OCI-LY7 (cell line): ENCODE results near the gene RAD51B. TPM values are rescaled to one million over a fixed set of nuclear protein-coding genes. Genes with fewer than 3 reads are reported as not detected.

Experiments used
- BruUV-seq: library from RNA; stranded (reverse); fragments of 400-500 nt; replicated peaks from 2 replicates; lab custom pipeline; 2021; lab: Mats Ljungman, UMichigan
- CTCF ChIA-PET: fragments of 300-600 bp; sonication (Branson Sonifier 250); formaldehyde crosslinking; loops from one replicate; lab custom pipeline; 2022; ENCODE audit warnings: antibody characterized with exemption; ENCODE audit not compliant: unreplicated experiment; lab: Charles Lee
- POLR2A ChIA-PET: fragments of 300-600 bp; sonication (Branson Sonifier 250); formaldehyde crosslinking; loops from one replicate; lab custom pipeline; 2022; ENCODE audit warnings: antibody characterized with exemption; lab: Charles Lee
- DNase-seq: peaks from one replicate; pipeline ENCODE4 v3.0.0-alpha.2; 2015; ENCODE audit warnings: low spot score
- H2AFZ ChIP-seq: fragments of 200-600 bp; sonication (generic), shearing (Covaris generic); 2 replicates; pipeline ENCODE4 v1.6.1; 2014; ENCODE audit warnings: mild to moderate bottlenecking, antibody characterized with exemption, low read length, moderate library complexity
- H3K27ac ChIP-seq: fragments of 200-600 bp; sonication (generic); 2 replicates; pipeline ENCODE4 v1.5.1; 2014; ENCODE audit warnings: mixed run types, low read depth, mild to moderate bottlenecking, moderate library complexity, low read length, inconsistent platforms; ENCODE audit not compliant: poor library complexity, severe bottlenecking
- H3K36me3 ChIP-seq: fragments of 200-600 bp; sonication (generic); 2 replicates; pipeline ENCODE4 v1.6.1; 2014; ENCODE audit warnings: mild to moderate bottlenecking, antibody characterized with exemption, low read length, moderate library complexity, mixed read lengths; ENCODE audit not compliant: insufficient read depth
- H3K4me1 ChIP-seq: fragments of 200-600 bp; sonication (generic); 2 replicates; pipeline ENCODE4 v1.5.1; 2014; ENCODE audit warnings: mild to moderate bottlenecking, low read length; ENCODE audit not compliant: insufficient read depth, poor library complexity, severe bottlenecking
- H3K4me2 ChIP-seq: fragments of 200-600 bp; sonication (generic); 2 replicates; pipeline ENCODE4 v1.6.1; 2014; ENCODE audit warnings: mild to moderate bottlenecking, low read length
- H3K4me3 ChIP-seq: fragments of 200-600 bp; sonication (generic); 2 replicates; pipeline ENCODE4 v1.5.1; 2014; ENCODE audit warnings: mild to moderate bottlenecking, low read depth, low read length; ENCODE audit not compliant: poor library complexity, severe bottlenecking
- H3K79me2 ChIP-seq: fragments of 200-600 bp; sonication (generic); 2 replicates; pipeline ENCODE4 v1.6.1; 2016; ENCODE audit warnings: low read depth, mild to moderate bottlenecking, low read length, moderate library complexity, mixed read lengths; ENCODE audit not compliant: insufficient read depth
- H3K9me2 ChIP-seq: fragments of 200-600 bp; sonication (generic); 2 replicates; pipeline ENCODE4 v1.6.1; 2016; ENCODE audit warnings: mild to moderate bottlenecking, low read length, mixed read lengths; ENCODE audit not compliant: insufficient read depth
- H3K9me3 ChIP-seq: fragments of 200-600 bp; sonication (generic); 2 replicates; pipeline ENCODE4 v1.6.1; 2014; ENCODE audit warnings: mild to moderate bottlenecking, mixed run types, low read length, mixed read lengths
- H4K20me1 ChIP-seq: fragments of 200-600 bp; sonication (generic); 2 replicates; pipeline ENCODE4 v1.6.1; 2014; ENCODE audit warnings: mild to moderate bottlenecking, antibody characterized with exemption, low read length, moderate library complexity, mixed read lengths; ENCODE audit not compliant: insufficient read depth
- EZH2phosphoT487 ChIP-seq: fragments of 200-600 bp; sonication (generic); IDR thresholded peaks from 2 replicates; pipeline ENCODE4 v1.6.1; 2018; ENCODE audit warnings: low read depth, borderline replicate concordance, mild to moderate bottlenecking, mixed run types, antibody characterized with exemption, low read length, moderate library complexity, mixed read lengths
- intact Hi-C: fragments of 100-400 bp; cut with micrococcal nuclease; formaldehyde crosslinking; loops from one replicate; pipeline ENCODE4 v1.10.0; 2022; ENCODE audit not compliant: unreplicated experiment
- total RNA-seq, 2 experiments: library from RNA; depleted of rRNA in 1 of 2; stranded (reverse); fragments of >200 nt in 1 of 2; shearing (Covaris generic) in 1 of 2; gene quantifications; 2 replicates each; pipeline ENCODE4 v1.2.3, GENCODE V29; 2014 to 2022
- TF ChIP-seq, protein P1 (sequence below): fragments of 200-600 bp; sonication (generic); conservative IDR thresholded peaks from 2 replicates; pipeline ENCODE4 v1.5.1; 2014; ENCODE audit warnings: mild to moderate bottlenecking, antibody characterized with exemption, low read length, moderate library complexity, mixed read lengths

The RAD51B gene
- total RNA-seq, 2 experiments from 2014 or later = 41.4 to 89.9 TPM

DNA sequence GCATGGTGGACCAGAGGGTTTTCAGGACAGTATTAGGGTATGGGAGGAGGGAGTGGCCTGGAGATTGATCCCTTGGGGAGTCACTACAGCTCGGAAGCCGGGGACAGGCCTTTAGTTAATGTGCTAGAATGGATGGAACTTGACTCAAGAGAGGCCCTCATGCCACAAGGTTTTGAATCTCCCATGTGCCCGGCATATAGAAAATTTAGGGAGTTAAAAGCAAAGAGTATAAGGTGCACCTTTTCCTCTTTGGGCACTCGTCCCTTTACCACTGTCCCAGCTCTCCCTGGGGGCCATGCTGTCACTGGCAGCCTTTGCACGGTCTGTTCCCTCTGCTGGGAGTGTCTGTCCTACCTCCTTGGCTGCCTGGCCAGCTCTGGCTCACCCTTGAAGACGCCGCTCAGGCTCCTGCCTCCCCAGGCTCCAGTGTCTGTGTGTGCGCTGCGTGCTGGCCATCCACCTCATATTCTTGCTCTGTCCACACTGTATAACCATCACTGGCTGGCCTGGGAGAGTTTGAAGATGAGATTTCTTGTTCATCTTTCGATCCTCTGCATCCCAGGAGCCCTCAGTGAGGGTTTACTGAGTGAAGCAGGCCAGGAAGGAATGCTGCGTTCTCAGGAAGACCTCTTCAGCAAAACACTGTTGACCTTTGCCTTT lies 811.9 kb downstream of the RAD51B start:
- Histone ChIP-seq H2AFZ (no peak overlapping the region), H3K9me3 (no peaks in the 10 kb centered on the region), H3K36me3 (no peaks in the 10 kb centered on the region), H3K79me2 (no peaks in the 10 kb centered on the region), H3K27ac (no peak overlapping the region), H3K9me2 (no peaks in the 10 kb centered on the region), H3K4me1 (no peaks in the 10 kb centered on the region), H3K4me3 (no peak overlapping the region), H3K4me2 (no peak overlapping the region), H4K20me1 (no peaks in the 10 kb centered on the region)
- ChIA-PET POLR2A (interaction anchor here (1.1 kb wide), 1 partner anchor 43 kb away, joined by 3 read pairs; no protein-coding TSS in a partner anchor), CTCF (no interaction called here)
- no peak for DNase-seq
- no TSS peak for BruUV-seq
- intact Hi-C loops = no loop called here
- TF ChIP-seq, protein P1, sequence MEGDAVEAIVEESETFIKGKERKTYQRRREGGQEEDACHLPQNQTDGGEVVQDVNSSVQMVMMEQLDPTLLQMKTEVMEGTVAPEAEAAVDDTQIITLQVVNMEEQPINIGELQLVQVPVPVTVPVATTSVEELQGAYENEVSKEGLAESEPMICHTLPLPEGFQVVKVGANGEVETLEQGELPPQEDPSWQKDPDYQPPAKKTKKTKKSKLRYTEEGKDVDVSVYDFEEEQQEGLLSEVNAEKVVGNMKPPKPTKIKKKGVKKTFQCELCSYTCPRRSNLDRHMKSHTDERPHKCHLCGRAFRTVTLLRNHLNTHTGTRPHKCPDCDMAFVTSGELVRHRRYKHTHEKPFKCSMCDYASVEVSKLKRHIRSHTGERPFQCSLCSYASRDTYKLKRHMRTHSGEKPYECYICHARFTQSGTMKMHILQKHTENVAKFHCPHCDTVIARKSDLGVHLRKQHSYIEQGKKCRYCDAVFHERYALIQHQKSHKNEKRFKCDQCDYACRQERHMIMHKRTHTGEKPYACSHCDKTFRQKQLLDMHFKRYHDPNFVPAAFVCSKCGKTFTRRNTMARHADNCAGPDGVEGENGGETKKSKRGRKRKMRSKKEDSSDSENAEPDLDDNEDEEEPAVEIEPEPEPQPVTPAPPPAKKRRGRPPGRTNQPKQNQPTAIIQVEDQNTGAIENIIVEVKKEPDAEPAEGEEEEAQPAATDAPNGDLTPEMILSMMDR = no peak
- TF ChIP-seq EZH2phosphoT487 = no peak

DNA sequence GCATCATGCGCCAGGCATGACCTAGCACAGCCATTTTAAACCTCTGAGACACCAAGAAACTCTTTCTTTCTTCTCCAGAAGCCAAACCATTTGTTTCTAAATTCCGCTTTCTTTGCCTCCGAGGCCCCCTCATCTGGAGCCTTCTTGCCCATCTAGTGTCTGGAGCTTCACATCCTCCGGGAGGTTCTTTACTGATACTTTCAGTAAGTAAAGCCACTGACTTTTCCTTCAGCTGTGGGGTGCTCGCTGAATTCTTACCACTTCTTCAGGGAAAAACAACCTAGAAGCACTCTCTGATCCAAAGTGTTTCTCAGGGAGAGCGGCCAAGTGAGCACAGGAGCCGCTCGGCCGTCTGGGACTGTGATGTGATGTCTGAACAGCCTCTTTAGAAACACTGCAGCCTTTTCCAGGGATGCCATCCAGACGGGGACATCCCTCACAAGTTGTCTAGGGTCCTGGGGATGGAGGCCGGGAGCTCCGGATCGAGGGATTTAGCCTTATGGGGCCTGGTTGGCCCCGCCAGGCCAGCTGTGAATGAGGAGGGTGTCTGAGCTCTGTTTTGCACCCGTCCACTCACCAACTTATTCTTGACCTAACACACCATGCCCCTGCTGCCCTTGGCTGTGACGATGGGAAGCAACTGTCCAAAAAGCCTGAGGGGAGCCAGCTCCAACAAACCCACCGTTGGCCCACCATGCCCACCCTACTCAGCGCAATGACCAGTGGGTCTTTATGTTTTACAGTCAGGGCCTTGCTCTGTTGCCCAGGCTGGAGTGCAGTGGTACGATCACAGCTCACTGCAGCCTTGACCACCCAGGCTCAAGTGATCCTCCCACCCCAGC lies 812.7 kb downstream of the RAD51B start:
- no TSS peak for BruUV-seq
- POLR2A ChIA-PET = interaction anchor here (0.6 to 0.7 kb wide), 5 partner anchors 94 to 1169 kb away, joined by 3 to 6 read pairs (median 3); no protein-coding TSS in a partner anchor
- intact Hi-C loops = no loop called here

More for the DNA sequence above, 812.7 kb downstream of the RAD51B start:
- Histone ChIP-seq H3K27ac (no peak overlapping the region), H3K4me3 (no peak overlapping the region), H3K79me2 (no peaks in the 10 kb centered on the region), H2AFZ (no peak overlapping the region), H4K20me1 (no peaks in the 10 kb centered on the region), H3K9me2 (no peaks in the 10 kb centered on the region), H3K36me3 (no peaks in the 10 kb centered on the region), H3K4me2 (no peak overlapping the region), H3K9me3 (no peaks in the 10 kb centered on the region), H3K4me1 (no peaks in the 10 kb centered on the region)
- no peak for TF ChIP-seq EZH2phosphoT487
- TF ChIP-seq, protein P1 = no peak
- CTCF ChIA-PET = no interaction called here
- DNase-seq = no peak
